Activated naive CD4-positive, alpha-beta T cell (primary cell): ENCODE measurements around the gene LIMK1.

Source experiments
- DNase-seq, 4 experiments: peaks; one replicate each; lab custom pipeline; 2025; lab: John Stamatoyannopoulos, UW

LIMK1 gene

DNA sequence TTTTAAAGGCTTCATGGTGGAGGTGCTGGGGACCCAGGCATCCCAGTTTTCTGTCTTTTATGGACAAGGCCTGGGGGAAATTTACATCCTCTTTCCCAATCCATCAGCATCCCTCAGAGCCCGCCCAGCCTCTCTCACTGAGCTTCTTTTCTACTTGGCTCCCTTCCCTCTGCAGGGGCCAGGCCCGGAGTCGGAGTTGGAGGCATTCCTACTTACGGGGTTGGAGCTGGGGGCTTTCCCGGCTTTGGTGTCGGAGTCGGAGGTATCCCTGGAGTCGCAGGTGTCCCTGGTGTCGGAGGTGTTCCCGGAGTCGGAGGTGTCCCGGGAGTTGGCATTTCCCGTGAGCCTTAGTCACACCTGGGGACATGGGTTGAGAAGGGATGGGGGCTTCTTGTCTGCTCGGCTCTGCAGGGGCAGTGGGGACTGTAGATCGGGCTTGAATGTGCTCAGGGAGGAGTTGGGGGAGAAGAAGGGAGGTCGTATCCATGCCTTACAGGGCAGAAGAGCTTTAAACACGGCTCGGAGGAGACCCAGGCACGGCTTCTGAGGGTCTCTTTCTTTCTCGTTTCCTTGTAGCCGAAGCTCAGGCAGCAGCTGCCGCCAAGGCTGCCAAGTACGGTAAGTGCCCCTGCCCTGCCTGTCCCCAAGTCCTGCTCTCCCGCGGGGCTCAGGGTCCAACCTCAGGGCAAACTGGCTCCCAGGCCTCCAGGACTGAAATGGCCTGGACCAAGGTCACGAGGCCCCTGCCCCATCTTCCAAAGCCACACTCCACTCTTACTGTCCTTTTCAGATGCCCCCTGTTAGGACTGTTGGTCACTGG is 27.3 kb upstream of the LIMK1 start:
- DNase-seq: no peak

DNA sequence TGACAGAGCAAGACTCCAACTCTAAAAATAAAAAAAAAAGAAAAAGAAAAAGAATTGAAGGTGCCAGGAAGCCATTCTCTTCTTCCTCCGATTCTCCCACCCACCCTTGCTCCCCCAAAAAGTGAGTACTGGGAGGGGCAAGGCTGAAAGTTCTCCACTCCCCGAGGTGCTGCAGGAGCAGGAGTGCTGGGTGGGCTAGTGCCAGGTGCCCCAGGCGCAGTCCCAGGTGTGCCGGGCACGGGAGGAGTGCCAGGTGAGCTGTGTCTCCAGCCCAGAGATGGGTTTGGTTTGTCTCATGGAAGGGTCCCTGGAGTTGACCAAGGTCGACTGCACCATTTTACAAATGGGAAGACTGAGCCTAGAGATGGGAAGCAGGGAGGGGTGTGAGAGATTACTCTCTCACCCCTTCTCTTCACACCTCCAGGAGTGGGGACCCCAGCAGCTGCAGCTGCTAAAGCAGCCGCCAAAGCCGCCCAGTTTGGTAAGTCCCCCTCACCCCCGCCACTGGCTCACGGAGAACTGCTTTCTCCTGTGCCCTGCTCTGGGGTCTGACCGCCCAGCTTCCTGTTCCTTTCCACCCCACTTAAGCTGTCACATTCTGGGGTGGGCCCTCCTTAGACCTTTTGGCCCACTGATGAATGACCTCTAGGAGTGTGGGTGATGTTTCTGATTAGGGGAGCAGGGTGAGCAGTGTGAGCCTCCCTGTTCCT is 26.2 kb upstream of the LIMK1 start:
- no peak for DNase-seq

DNA sequence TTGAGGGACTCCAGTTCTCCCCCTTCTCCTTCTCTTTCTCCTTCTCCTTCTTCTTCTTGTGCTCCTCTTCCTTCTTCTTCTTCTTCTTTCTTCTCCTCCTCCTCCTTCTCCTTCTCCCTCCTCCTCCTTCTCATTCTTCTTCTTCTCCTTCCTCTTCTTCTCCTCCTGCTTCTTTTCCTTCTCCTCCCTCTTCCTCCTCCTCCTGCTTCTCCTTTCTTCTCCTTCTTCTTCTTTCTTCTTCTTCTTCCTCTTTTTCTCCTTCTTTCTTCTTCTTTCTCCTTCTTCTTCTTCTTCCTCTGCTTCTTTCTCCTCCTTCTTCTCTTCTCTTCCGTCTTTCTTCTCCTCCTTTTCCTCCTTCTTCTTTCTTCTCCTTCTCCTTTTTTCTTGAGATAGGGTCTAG is 25.6 kb upstream of the LIMK1 start:
- DNase-seq: no peak

DNA sequence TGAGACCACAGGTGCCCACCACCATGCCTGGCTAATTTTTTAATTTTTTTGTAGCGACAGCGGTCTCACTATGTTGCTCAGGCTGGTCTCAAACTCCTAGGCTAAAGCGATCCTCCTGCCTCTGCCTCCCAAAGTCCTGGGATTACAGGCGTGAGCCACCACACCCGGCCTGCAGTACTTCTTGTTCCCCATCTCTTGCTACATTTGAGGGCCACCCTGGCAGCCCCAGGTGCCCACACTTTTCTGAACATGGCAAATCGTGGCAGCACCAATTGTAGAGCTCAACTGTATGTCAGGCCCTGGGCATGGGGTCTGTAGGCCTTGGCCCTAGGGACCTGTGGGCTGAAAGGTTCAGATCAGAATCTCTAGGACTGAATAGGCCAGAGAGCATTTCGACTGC is 25.1 kb upstream of the LIMK1 start:
- DNase-seq: no peak

DNA sequence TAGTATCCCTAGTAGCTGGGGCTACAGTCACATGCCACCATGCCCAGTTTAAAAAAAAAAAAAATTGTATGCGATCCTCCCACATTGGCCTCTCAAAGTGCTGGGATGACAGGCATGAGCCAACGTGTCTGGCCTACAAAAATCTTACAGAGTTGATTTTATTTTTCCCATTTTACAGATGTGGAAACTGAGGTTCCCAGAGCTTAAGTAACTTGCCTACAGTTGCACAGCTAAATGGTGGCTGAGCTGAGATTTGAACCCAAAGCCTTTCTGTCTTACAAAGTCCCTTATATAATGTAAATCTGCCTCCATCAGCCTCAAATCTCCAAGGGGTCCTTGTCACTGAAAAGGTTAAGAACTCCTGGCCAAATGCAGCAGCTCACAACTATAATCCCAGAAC is 24.6 kb upstream of the LIMK1 start:
- no peak for DNase-seq

DNA sequence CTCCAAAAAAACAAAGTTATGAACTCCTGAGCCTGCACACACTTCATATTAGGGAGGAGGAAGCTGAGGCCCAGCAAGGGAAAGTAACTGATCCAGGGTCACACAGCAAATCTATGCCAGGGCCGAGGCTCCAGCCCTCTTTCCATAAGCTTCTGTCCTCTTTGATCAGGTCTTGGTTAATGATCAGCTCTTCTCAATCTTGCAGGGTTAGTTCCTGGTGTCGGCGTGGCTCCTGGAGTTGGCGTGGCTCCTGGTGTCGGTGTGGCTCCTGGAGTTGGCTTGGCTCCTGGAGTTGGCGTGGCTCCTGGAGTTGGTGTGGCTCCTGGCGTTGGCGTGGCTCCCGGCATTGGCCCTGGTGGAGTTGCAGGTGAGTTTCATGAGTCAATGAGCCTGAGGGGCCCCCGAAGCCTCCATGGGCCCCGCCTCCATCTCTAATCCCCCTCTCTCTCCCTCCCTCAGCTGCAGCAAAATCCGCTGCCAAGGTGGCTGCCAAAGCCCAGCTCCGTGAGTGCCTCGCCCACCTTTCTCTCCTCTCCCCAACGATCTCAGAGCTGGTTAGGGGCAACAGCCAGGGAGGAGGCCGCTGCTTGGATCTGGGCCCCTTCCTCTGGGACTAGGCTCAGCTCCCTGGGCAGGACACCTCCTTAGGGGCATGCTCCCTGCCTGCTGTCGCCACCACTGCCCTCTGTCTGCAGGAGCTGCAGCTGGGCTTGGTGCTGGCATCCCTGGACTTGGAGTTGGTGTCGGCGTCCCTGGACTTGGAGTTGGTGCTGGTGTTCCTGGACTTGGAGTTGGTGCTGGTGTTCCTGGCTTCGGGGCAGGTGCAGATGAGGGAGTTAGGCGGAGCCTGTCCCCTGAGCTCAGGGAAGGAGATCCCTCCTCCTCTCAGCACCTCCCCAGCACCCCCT is 23.7 kb upstream of the LIMK1 start:
- no peak for DNase-seq

DNA sequence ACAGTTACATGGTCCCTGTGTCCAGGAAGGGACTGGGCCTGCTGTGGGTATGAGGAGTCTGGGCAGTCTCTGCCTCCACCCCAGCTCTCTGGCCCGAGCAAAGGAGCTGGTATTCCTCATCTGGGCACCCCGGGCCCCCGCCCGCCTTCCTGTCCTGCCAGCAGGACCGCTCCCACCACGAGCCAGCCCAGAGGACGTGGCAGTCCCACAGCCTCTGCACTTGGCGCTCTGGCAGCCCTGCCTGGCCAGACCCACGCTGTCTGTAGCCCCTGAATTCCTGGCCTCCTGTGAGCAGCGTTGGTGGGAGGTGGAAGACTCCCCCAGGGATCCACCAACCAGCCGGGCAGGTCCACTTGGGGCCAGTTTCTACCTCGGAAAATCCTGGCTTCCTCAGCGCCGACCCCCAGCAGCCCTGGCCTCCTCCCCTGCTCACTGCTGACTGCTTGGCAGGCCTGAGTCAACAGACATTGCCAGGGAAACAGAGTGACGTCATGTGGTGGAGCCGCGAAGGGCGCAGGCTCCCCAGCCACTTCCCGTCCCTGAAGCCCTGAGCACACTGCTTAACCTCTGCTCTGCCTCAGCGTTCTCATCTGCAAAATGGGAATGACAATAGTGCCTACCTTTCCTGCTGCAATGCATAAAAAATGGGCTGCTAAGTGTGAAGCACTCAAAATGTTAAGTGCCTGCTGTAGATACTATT is 21.6 kb upstream of the LIMK1 start:
- peak in 2 of 4 experiments; percentile 14 to 18 for DNase-seq

DNA sequence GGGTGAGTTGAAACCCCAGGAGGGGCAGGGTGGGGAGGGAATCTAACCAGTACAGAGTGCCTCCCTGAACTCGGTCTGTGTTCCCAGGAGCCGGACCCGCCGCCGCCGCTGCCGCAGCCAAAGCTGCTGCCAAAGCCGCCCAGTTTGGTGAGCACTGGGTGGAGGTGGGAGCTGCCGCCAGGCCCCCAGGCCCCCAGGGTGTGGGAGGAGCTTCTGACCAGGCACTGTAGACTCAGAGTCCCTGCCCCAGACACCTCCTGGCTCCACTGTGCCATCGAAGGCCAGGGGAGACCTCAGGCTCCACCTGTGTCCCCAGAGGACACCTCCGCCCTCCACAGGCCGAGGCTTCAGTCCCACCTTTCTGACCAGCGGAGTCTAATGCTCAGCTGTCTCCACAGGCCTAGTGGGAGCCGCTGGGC is 20.4 kb upstream of the LIMK1 start:
- DNase-seq: no peak

DNA sequence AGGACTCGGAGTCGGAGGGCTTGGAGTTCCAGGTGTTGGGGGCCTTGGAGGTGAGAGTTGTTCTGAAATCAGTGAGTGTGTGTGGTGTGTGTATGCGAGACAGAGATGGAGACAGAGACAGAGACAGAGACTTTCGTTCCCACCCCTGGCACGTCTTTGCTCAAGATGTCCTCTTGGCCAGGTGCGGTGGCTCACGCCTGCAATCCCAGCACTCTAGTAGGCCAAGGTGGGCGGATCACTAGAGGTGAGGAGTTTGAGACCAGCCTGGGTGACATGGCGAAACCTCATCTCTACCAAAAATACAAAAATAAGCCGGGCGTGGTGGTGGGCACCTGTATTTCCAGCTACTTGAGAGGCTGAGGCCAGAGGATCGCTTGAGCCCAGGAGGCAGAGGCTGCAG is 20.0 kb upstream of the LIMK1 start:
- DNase-seq: no peak

DNA sequence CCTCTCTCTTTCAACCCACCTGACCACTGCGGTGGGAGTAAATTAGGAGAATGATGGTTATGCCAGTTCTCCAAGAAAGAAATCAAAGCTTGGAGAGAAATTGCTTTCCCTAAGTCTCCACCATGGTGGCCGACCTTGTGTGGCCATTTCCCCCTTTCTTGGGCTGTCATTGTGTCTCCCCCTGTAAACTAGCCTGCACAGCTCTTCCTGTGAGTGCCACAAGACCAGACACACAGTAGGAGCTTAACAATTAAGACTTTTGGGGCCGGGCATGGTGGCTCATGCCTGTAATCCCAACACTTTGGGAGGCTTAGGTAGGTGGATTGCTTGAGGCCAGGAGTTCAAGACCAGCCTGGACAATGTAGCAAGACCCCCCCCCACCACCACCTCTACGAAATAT is 18.9 kb upstream of the LIMK1 start:
- DNase-seq: no peak

DNA sequence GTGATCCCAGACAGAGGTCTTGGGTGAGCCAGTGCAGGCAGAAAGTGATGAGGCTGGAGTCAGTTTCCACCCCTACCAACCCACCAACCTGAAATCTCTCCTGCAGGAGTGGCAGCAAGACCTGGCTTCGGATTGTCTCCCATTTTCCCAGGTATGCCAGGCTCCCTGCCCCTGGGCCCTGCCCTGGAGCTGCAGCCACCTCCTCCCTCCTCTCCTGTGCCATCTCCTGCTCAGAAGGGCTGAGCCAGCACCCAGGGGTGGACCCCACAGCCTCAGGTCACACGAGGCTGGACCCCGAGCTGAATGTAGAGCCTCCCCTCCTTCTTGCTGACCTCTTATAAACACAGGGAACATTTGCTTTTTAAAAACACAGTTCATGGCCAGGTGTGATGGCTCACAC is 17.0 kb upstream of the LIMK1 start:
- DNase-seq: no peak

DNA sequence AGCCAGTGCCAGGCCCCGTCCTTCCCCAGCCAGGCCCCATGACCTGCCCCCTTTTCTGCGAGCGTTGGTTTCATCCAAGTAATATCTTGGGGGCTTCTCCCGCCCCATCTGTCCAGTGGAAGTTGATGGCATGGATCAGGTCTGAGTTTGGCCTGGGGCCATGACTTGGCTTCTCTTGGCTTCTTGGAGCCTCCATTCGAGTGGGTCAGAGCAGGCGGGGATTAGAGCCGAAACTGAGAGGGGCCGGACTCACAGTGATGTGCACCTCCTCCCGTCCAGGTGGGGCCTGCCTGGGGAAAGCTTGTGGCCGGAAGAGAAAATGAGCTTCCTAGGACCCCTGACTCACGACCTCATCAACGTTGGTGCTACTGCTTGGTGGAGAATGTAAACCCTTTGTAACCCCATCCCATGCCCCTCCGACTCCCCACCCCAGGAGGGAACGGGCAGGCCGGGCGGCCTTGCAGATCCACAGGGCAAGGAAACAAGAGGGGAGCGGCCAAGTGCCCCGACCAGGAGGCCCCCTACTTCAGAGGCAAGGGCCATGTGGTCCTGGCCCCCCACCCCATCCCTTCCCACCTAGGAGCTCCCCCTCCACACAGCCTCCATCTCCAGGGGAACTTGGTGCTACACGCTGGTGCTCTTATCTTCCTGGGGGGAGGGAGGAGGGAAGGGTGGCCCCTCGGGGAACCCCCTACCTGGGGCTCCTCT is 15.1 kb upstream of the LIMK1 start:
- no peak for DNase-seq

DNA sequence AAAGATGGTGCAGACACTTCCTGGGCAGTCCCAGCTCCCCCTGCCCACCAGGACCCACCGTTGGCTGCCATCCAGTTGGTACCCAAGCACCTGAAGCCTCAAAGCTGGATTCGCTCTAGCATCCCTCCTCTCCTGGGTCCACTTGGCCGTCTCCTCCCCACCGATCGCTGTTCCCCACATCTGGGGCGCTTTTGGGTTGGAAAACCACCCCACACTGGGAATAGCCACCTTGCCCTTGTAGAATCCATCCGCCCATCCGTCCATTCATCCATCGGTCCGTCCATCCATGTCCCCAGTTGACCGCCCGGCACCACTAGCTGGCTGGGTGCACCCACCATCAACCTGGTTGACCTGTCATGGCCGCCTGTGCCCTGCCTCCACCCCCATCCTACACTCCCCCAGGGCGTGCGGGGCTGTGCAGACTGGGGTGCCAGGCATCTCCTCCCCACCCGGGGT is 14.5 kb upstream of the LIMK1 start:
- DNase-seq: no peak

DNA sequence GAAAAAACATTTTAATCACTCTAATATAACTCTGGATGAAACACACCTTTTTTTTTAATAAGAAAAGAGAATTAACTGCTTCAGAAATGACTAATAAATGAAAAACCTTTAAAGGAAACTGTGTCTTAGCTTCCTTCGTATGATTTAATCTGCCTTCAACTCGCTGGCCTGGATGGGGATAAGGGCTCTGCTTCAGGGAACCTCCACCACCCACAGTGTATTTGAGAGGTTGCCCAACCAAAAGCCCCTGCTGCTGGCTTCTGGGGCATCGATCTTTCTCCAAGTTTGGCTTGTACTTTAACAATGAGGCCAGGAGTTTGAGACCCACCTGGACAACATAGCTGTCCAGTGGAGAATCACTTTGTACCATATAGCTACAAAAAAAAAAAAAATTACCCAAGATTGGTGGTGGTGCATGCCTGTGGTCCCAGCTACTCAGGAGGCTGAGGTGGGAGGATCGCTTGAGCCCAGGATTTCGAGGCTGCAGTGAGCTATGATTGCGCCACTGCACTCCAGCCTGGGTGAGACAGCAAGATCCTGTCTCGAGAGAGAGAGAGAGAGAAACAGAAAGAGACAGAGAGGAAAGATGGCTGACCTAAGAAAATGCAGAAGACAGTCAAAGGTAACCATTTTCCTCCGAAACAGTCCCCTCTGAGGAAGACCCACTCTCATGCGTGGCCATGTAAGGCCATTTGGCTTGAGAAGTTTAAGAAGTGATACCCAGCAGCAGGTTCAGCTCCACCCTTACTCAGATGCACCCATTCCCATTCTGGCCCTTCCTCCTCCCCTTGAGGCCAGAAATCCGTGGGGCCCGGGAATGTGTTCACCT is 13.6 kb upstream of the LIMK1 start:
- DNase-seq: no peak

DNA sequence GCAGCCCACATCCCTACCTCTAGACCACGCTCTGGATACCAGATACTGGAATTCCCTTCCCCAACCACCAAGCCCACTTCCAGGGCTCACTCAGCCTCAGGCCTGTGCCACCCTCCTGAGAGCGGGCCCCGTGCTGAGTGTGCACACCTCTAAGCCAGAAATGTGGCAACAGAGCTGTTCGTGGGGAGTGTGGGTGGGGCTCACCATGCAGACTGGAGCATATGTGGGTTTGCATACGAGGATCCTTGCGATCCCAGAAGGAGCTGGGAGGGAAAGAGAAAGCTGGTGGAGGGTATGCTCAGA is 13.0 kb upstream of the LIMK1 start:
- DNase-seq: no peak

DNA sequence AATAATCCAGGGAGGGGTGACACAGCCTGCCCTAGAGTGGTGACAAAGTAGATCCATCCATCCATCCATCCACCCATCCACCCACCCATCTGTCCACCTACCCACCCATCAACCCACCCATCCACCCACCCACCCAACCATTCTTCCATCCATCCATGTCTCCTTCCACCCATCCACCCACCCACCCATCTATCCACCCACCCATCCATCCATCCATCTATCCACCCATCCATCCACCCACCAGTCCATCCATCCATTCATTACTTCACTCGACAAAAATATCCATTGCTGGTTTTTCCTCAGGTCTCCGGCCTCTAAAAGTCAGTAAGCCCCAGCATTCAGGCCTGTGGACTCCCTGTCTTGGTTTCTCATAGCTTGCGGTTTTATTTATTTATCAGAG is 12.5 kb upstream of the LIMK1 start:
- DNase-seq: no peak

DNA sequence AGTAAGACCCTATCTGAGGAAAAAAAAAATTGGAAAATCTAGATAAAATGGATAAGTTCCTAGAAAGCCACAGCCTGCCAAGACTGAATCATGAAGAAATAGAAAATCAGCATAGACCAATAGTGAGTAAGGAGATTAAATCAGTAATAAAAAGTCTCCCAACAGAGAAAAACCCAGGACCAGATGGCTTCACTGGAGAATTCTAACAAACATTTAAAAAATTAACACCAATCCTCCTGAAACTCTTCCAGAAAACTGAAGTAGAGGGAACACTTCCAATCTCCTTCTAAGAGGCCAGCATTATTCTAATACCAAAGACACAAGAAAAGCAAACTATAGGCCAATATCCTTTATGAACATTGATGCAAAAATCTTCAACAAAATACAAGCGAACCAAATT is 8.8 kb upstream of the LIMK1 start:
- no peak for DNase-seq

DNA sequence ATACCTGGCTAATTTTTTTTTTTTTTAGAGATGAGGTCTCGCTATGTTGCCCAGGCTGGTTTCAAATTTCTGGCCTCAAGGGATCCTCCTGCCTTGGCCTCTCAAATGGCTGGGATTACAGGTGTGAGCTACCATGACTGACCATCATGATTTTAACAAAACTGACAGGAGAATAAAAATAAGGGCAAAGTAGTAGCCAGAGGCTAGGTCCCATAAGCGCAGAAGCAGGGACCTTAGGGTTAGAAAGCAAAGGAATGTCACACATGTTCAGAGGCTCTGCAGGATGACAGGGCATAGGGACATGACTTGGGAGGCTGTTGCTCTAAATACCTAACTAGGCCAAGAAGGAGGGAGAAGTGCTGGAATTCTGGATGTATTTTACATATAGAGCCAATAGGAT is 5.1 kb upstream of the LIMK1 start:
- no peak for DNase-seq

DNA sequence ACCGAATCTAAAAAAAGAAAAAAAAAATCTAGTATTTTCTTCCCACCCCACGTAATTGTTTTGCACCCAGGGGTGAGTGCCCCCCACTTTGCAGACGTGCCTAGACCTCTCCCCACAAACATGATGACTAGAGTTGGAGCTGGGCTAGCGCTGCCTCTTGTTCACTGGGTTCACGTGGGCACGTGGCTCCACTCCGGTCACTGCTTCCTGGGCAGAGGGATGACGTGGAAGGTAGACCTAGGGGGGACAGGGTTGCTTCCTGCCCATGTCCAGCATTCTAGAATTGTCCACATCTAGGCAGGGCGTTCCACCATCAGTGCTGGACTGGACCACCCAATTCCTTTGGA is 861 bp upstream of the LIMK1 start:
- DNase-seq: no peak

DNA sequence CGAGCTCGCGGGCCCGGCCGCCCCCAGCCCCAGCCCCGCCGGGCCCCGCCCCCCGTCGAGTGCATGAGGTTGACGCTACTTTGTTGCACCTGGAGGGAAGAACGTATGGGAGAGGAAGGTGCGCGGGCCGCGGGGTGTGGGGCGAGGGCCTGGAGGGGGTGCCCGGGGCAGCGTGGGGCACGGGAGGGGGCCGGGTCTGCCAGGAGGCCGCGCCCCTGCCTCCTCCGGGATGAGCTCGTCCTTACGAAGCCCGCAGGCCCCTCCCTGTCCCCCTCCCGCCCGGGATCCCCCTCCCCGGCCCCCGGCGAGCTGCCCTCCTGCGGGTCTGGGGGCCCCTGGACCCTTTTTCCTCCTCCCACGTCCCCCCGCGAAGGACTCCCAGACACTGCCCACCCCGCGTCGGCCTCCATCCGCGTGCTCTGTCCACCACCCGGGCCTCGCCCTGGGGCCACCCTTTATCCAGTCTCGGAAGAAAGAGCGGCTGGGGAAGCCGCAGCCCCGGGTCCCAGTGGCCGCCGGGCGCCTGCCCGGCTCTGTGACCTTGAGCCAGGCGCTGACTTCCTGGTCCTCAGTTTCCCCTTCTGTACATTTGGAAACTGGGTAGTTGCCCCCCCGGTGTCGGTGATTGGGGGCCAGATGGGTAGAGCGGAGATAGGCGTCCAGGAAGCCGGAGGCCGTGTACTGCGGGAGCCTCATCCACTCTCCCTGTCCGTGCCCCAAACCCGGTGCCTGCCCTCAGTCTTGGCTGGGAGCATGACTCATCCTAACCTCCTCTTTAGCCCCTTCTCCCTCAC is 521 bp downstream of the LIMK1 start:
- DNase-seq: peak in 1 of 4 experiments; percentile 57
